PC-9 (cell line): ENCODE measurements around the gene PPP2R5E.

Experiments used
- CTCF ChIP-seq: fragments of 200-600 bp; sonication (generic); conservative IDR thresholded peaks from 2 replicates; pipeline ENCODE4 v1.6.1; 2017; ENCODE audit warnings: mixed run types, antibody characterized with exemption, mild to moderate bottlenecking, moderate library complexity
- EZH2 ChIP-seq: fragments of 200-600 bp; sonication (generic); IDR thresholded peaks from 2 replicates; pipeline ENCODE4 v1.8.0; 2017; ENCODE audit warnings: antibody characterized with exemption, low read depth

- TF ChIP-seq CTCF = no peak
- TF ChIP-seq EZH2 = no peak
Observed at GRCh38 chr14:63512861-63513260, 30.3 kb downstream of the PPP2R5E start.
